NCI-H524 treated with DMSO at 0.1 percent for 48 hours (cell line): Measurements from ENCODE around the gene NXPH1.

Experiments
- DNase-seq: peaks from one replicate; lab custom pipeline; 2025; lab: John Stamatoyannopoulos, UW

The NXPH1 gene

GRCh38 chr7:8507566-8507965 lies 74.2 kb downstream of the NXPH1 start:
- no peak for DNase-seq

- DNase-seq: no peak
These were observed 76.2 kb downstream of the NXPH1 start for GRCh38 chr7:8509621-8510020.

- DNase-seq: no peak
These were observed 78.4 kb downstream of the NXPH1 start for GRCh38 chr7:8511855-8512254.

- no peak for DNase-seq
These were observed 81.5 kb downstream of the NXPH1 start for GRCh38 chr7:8514781-8515519.

GRCh38 chr7:8515640-8516185 lies 82.3 kb downstream of the NXPH1 start:
- DNase-seq: no peak

- DNase-seq: no peak
These were observed 83.6 kb downstream of the NXPH1 start for GRCh38 chr7:8516976-8517375.

- DNase-seq: no peak
These were observed 94.9 kb downstream of the NXPH1 start for GRCh38 chr7:8528311-8528710.

- DNase-seq: no peak
These were observed 98.6 kb downstream of the NXPH1 start for GRCh38 chr7:8531991-8532515.

- DNase-seq: no peak
These were observed 103.0 kb downstream of the NXPH1 start for GRCh38 chr7:8536431-8536830.

- no peak for DNase-seq
These were observed 115.6 kb downstream of the NXPH1 start for GRCh38 chr7:8549046-8549445.

GRCh38 chr7:8560501-8560900 lies 127.1 kb downstream of the NXPH1 start:
- DNase-seq: no peak

GRCh38 chr7:8561449-8561848 lies 128.0 kb downstream of the NXPH1 start:
- no peak for DNase-seq

- DNase-seq: no peak
These were observed 130.9 kb downstream of the NXPH1 start for GRCh38 chr7:8564281-8564680.

- no peak for DNase-seq
These were observed 132.6 kb downstream of the NXPH1 start for GRCh38 chr7:8566016-8566415.

- DNase-seq: no peak
These were observed 134.2 kb downstream of the NXPH1 start for GRCh38 chr7:8567626-8568025.

- DNase-seq: no peak
These were observed 146.3 kb downstream of the NXPH1 start for GRCh38 chr7:8579661-8580194.

- no peak for DNase-seq
These were observed 148.4 kb downstream of the NXPH1 start for GRCh38 chr7:8581842-8582241.

GRCh38 chr7:8582728-8583127 lies 149.3 kb downstream of the NXPH1 start:
- DNase-seq: no peak

- no peak for DNase-seq
These were observed 152.2 kb downstream of the NXPH1 start for GRCh38 chr7:8585591-8585990.

- no peak for DNase-seq
These were observed 156.8 kb downstream of the NXPH1 start for GRCh38 chr7:8590225-8590624.

- no peak for DNase-seq
These were observed 157.4 kb downstream of the NXPH1 start for GRCh38 chr7:8590791-8591190.

- DNase-seq: no peak
These were observed 157.9 kb downstream of the NXPH1 start for GRCh38 chr7:8591289-8591688.

GRCh38 chr7:8592167-8592566 lies 158.8 kb downstream of the NXPH1 start:
- no peak for DNase-seq

GRCh38 chr7:8594115-8594514 lies 160.7 kb downstream of the NXPH1 start:
- no peak for DNase-seq
